Limb (tissue), 2 donors: ENCODE data around the gene SLAMF7.
"Not testable (repeated sequence)": the region's sequence is repeated elsewhere in the genome, so short reads cannot be mapped to it uniquely, and the experiment has no call there.

Experiments
- DNase-seq, 2 donors: peaks; one replicate each; pipeline ENCODE4 v3.0.0-alpha.2; 2016; ENCODE audit errors: extremely low spot score in 2 of 2

Gene SLAMF7

GRCh38 chr1:160774886-160775719, 36.1 kb downstream of the SLAMF7 start:
- DNase-seq, result no peak

GRCh38 chr1:160776178-160776577, 37.1 kb downstream of the SLAMF7 start:
- DNase-seq, result no peak

- no peak for DNase-seq
Observed at GRCh38 chr1:160777486-160778089, 38.5 kb downstream of the SLAMF7 start.

- no peak for DNase-seq
Observed at GRCh38 chr1:160778976-160779375, 39.9 kb downstream of the SLAMF7 start.

- no peak for DNase-seq
Observed at GRCh38 chr1:160779626-160780397, 40.8 kb downstream of the SLAMF7 start.

- DNase-seq, result no peak
Observed at GRCh38 chr1:160780398-160780755, 41.3 kb downstream of the SLAMF7 start.

GRCh38 chr1:160781186-160781766, 42.2 kb downstream of the SLAMF7 start:
- no peak for DNase-seq

GRCh38 chr1:160781914-160782689, 43.1 kb downstream of the SLAMF7 start:
- no peak for DNase-seq

GRCh38 chr1:160782988-160783765, 44.1 kb downstream of the SLAMF7 start:
- DNase-seq, result not testable (repeated sequence)

GRCh38 chr1:160789051-160789701, 50.1 kb downstream of the SLAMF7 start:
- DNase-seq, result no peak

- DNase-seq, result no peak
Observed at GRCh38 chr1:160789702-160790611, 50.9 kb downstream of the SLAMF7 start.

- no peak for DNase-seq
Observed at GRCh38 chr1:160794376-160794775, 55.3 kb downstream of the SLAMF7 start.

- no peak for DNase-seq
Observed at GRCh38 chr1:160795951-160796383, 56.9 kb downstream of the SLAMF7 start, which contains the start of gene LY9. LY9 (plus strand) TSS chr1:160796174; CDS start chr1:160796188, 14 bp downstream.

GRCh38 chr1:160797271-160797709, 58.2 kb downstream of the SLAMF7 start:
- no peak for DNase-seq

- no peak for DNase-seq
Observed at GRCh38 chr1:160797861-160798273, 58.8 kb downstream of the SLAMF7 start.

GRCh38 chr1:160798439-160798838, 59.4 kb downstream of the SLAMF7 start:
- DNase-seq, result no peak

- no peak for DNase-seq
Observed at GRCh38 chr1:160799641-160800040, 60.6 kb downstream of the SLAMF7 start.

GRCh38 chr1:160800142-160800541, 61.1 kb downstream of the SLAMF7 start:
- no peak for DNase-seq
